NOMO-1 treated with DMSO at 0.1 percent for 48 hours (cell line): ENCODE measurements around the gene ZBTB12.
A peak's percentile ranks its signal among the peaks of the same experiment; 100 is the strongest.

ENCODE experiments used
- DNase-seq: peaks from one replicate; lab custom pipeline; 2025; ENCODE audit not compliant: unreplicated experiment; lab: John Stamatoyannopoulos, UW

ZBTB12 gene

DNA sequence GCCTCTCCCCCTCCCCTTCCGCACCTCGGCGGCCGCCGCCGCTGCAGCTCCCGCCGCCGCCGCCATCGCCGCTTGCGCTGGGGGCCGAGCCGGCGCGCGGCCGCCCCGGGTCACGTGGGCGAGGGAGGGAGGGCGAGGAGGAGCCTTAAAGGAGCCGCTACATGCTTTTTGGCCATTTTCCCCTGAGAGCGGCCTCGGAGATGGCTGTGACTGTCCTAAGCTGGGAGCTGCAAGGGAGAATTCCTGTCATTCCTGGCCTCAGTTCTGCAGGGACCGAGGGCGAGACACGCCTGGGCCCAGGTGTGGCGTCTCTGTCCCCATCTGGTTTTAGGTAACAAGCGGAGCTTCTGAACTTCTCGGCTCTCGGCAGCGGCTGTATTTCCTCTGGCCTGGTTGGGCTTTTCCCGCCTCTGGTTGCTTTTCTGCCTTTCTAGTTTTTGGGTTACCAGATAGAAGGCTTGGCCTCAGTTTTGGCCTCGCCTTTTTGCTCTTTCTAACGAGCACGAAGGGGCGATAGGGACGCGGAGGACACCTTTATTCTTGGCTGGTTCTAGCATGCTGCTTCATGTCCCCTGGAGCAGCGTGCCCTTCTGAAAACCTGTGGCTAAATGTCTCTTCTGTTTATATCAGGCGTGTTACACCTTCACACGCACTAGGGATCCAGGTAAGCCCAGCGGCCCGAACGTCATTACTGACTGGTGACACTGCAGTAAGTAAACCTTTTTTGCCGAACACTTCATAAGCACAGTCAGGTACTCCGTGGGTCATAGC is 4.1 kb downstream of the ZBTB12 start, which contains the start of gene EHMT2:
TSS of gene EHMT2 (minus strand) at position 87 of the 771 bp plus-strand sequence. CDS start at position 66, 21 bp downstream.
- peak; percentile 82 for DNase-seq

DNA sequence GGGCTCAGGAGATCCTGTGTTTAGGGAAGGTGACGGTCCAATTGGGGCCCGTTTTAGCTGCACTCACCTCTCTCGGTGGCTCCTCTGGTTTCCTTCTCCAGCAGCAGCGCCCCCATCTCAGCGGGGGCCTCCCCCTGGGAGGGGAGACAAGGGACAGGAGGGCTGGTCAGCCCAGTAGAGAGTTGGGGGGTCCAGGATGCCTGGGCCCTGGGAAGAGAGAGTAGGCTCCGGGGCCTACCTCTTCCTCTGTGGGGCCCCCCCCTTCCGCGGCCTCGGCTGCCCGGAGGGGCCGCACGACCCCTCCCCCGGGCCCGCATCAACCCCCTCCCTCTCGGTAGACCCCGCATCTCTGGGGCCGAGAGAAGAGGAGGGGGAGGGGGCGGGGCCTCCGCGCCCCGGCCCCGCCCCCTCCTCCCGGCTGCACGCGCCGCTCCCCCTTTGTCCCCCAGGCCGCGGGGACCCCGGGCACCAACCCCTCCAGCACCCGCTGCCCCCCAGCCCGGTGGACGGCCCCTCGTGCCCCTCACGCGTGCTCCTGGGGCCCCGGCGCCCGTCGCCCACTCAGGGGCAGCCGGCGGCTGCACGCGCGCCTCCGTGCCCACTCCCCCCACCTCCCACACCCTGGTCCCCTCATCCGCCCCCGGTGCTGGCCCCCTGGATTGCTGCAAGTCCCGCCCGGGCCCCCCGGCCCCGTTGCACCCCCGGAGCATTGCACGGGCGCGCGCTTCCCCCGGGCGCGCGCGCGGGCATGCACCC is 4.9 kb downstream of the ZBTB12 start:
- no peak for DNase-seq

DNA sequence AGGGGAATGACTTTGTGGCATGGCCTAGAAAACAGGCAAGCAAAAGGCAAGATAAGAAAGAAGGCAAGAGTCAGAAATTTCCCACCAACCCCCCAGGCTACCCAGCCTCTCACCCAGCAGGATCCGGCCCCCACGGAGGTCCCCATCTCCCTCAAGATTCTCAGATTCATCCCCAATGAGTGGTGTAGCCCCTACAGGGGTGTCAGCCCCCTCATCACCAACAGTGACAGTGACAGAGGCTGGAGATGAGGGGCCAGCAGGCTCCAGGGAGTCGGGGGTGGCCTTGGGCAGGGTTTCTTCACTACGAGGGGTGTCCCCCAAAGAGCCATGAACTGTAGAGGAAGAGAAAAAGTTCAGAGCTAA is 5.4 kb downstream of the ZBTB12 start:
- no peak for DNase-seq

DNA sequence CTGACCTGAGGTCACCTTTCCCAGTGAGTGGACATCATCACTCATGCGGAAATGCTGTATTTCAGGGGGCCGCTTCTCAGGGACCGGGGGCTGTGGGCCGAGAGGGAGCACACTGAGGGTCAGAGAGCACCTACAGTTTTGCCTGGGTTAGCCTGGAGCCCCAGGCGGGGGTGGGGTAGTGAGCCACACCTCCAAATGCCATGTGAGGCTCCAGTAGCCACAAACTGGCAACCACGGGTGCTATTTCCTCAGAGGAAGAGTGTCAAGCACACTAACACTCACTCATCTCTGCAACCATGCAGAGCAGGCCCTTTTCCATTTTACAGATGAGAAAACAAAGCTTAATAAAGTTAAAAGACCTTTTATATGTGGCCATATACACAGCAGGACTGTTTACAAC is 9.1 kb downstream of the ZBTB12 start:
- DNase-seq: no peak

DNA sequence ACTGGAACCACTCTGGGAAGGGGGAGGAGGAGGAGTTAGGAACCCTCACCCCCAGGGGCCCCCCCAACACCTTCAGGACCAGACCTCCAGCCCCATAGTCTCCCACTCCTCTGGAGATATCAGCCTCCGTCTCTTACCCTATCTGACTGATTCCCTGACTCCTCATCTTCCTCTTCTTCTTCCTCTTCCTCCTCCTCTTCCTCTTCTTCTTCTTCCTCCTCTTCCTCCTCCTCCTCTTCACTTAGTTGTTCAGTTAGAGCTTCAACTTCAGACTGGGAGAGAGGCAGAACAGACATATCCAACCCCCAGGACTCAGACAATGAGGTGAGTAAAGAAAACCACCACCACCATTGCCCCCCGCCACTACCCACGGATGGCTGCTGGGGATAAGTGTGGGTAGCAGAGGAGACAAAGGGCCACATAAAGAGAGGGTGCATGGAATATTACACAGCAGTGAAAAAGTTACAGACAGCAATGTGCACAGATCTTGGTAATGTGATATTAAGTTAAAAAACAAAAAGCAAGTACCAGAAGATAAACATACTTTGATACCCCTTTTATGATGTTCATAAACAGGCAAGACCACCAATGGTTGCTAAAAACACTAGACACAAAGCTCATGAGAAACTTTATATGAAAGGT is 12.4 kb downstream of the ZBTB12 start:
- no peak for DNase-seq

DNA sequence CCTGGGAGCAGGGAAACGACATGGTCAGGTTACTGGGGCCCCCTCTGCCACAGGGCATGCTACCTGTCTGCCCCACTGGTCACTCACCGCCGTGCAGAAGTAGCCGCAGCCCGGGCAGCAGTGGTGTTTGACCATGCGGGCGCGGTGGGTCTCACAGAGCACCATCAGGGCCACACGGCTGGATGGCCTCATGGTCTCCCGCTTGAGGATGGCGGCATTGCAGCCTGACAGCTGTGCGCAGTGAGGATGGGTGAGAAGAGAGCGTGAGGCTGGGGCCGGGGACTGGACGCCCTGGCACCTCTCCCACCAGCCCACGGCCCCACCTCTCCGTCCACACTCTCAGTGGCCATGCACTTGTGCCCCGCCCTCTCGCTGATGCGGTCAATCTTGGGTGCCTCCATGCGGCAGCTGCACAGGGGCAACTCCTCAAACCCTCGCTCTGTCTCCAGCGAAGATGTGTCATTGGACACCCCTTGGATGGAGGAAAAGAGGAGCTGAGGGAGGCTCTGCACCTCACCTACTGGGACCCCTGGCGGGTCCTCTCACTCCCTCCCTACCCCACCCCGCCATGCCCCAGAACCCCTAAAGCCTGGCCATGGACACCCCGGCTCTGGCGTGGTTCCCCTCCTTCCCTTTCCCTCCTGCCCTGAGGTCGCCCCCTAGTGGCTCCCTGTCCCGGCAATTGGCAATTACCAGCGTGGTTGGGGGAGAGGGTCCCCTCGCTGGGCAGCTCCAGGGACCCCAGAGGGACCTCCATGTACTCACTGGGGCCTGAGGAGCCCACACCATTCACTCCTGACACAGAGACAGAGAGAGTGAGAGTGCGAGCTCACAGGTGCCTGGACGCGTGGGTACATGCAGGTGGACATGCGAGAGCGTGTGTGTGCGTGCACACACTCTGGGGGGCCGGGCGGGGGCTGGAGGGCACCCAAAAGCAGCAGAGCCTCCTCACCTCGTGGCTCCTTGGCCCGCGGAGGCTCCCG is 13.3 kb downstream of the ZBTB12 start:
- no peak for DNase-seq

DNA sequence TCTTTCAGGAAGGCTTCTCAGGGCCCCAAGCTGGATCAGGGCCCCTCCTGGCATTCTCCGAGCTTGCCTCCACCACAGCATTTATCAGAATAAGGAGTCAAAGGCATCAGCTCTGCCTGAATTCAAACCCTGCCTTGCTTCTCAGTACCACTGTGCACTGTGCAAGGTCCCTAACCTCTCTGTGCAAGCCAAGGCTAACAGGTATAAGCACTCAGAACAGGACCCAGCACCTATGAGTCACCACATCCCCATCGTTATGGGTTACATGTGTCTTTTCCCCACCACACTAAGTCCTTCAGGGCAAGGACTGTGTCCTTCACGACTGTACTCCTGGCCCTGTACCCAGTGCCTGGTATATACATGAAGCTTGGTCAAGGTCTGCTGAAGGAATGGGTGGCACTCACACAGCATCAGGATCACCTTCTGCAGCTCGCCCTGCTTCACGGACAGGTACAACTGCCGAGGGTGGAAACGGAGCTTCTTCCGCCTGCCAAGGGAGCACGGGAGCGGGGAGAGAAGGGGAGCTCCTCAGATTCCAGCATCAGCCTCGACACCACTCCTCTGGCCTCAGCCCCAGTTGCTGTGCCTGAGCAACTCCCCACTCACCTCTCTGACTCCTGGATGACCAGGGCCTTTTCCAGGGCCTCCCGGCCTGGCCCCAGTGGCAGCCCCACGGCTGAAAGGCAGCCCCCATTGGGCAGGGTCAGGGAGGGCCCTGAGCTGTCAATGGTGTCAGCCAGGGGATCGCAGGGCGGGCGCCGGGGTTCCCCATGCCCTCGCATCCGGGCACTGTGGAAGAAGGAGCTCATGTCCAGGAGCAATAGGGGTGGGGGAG is 14.5 kb downstream of the ZBTB12 start:
- no peak for DNase-seq

DNA sequence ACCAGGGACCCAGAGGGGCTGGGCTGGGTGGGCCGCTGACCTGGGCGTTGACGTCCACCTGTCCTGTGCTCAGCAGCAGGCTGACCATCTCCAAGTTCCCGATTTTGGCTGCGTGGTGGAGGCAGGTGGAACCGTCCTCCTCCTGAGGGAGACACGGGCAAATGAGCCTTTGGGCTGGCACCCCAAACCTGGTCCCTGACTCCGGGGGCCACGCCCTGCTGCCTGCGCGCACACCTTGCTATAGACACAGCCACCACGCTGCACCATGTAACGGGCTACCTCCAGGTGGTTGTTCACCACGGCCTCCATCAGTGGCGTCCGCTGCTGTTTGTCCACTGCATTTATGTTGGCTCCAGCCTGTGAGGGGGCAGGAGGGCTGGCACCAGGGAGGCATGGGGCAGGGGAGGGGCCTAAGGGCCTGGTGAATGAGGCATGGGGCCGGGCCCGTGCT is 15.3 kb downstream of the ZBTB12 start:
- DNase-seq: no peak

DNA sequence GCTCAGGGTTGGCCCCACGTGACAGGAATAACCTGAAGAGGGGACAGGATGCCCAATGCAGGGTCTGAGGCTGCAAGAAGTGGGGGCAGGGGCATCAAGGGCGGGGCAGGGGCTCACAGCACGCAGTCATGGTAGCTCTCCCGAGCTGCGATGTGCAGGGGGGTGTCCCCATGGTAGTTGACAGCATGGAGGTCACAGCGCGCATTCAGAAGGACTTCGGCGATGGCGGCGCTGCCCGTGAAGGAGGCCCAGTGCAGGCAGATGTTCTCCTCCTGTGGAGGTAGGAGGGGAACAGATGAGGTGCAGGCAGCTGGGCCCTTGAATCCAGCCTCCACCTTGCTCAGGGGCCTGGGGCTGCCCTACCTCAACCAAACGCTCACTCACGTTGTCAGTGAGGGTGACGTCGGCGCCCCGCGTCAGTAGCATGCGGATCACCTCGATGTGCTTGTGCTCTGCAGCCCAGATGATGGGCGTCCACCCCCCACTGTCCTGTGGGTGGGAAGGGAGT is 17.3 kb downstream of the ZBTB12 start:
- DNase-seq: no peak

DNA sequence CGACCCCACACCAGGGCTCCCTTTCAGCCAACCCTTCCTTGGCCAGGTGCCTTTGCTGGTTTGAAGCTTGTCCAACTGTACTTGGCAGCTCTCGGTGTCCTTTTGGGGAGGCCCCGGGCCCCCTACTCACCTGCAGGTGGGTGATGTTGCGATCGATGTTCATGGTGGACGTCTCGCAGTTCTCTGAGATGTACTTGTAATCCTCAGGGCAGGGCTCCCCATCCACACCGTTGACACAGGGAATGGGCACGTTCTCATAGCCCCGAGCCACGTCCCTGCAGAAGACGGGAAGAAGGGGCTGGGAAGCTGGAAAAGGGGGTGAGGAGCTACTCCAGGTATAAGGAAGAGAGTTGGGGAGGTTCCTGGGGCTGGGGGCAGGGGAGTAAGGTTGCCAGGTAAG is 18.2 kb downstream of the ZBTB12 start:
- no peak for DNase-seq

DNA sequence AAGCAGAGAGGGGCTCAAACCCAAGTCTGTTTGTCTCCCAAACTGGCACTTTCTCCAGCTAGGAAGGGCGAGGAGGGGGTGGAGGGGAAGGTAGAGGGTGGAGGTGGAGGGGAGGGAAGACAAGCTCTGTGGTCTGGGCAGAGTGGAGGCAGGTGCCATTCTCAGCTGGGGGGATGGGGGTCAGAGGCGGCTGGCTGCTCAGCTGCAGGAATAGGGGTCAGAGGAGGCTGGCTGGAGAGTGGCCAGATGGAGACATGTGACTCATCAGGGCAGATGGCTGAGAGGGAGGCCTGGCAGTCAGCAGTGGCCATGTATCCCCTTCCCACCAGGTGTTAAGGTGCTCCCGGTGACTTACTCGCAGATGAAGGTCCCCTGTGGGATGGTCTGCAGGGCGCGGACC is 19.5 kb downstream of the ZBTB12 start:
- DNase-seq: no peak

DNA sequence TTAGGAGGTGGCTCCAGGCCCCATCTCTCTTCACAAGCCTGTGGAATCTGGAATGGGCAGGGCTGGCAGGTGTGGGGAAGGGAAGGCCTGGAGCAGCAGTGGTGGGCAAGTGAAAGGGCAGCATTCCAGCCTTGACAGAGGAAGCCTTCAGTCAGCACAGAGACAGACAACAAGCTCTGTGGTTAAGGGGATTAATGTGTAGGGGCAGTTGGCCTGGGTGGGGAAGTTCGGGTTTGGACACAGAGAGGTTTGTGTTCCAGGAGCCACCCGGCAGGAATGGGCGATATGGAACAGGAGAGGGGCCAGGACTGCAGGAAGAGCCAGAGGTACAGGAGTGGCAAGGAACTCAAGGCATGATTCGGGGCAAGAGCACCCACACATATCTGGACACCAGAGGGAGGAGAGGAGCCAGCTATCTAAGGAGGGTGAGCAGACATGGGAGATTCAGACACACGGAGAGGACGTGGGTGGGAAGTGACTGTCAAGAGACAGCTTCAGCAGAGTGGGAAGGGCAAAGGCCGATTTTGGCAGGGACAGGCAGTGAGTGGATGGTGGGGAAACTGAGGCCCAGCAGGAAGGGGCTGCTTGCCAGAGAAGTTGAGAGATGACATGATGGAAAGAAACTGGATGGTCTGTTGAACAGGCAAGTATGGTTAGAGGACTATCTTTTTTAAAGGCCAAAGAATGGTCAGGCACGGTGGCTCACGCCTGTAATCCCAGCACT is 20.6 kb downstream of the ZBTB12 start:
- no peak for DNase-seq

DNA sequence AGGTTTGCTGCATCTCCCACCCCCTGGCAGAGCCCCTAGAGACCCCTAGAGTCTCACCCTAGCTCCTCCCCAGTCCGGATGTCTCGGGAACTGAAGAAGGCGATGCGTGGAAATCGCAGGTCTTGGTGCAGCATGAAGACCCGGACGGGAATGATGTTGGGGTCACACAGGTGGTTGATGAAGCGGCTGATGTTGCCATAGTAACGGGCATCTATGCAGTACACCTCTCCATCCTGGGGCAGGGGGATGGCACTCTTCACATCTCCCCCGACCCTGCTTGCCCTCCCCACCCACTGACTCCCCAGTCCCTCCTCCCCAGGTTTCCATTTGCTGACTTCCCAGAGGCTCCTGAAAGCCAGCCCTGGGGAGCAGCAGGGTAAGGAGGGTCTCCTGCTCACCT is 21.3 kb downstream of the ZBTB12 start:
- DNase-seq: no peak

DNA sequence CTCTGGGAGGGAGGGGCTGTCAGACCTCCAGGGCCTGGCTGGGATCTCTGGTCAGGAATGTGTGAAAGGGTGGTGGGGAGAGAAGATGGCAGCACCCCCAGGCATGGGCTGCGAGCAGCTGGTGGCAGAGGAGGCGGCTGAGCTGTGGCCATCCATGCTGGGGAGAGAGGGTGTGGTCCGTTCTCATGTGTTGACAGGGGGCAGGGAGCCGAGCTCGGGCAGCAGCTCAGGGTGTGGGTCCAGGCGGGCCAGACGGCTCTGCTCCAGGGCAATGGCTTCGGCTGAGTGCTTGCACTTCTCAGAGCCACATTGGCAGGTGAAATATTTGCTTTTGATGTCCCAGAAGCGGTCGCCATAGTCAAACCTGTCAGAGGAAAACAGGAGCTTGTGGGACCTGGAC is 22.0 kb downstream of the ZBTB12 start:
- DNase-seq: no peak

DNA sequence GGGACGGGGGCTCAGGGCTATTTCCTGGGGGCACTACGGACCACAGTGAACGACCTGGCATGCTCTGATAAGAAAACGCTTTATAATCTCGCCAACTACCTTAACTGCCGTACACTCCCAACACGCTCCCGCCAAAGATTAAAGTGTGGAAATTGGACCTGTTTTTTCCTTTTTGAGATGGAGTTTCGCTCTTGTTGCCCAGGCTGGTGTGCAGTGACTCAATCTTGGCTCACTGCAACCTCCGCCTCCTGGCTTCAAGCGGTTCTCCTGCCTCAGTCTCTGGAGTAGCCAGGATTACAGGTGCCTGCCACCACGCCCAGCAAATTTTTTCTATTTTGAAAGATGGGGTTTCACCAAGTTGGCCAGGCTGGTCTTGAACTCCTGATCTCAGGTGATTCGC is 22.7 kb downstream of the ZBTB12 start:
- DNase-seq: no peak

DNA sequence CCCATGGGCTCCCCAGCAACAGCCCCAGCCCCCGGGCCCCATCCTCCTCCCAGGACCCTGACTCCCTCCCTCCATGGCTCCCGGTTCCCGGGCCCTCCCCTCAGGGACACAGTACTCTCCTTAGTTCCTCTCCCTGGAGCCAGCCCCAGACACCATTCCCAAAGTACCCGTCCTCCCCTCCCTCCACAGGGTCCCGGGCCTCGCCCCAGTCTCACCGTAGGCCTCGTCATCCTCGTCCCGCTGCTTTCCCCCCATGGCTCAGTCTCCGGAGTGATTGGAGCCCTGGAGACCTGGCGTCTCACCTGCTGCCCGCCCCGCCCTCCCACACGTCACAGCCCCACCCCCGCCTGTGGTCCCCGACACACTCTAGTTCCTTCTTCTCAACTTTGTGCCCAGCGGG is 23.2 kb downstream of the ZBTB12 start, which contains the start of gene SLC44A4:
TSS of gene SLC44A4 (minus strand) at position 272 of the 400 bp plus-strand sequence. CDS start at position 255, 17 bp downstream.
- DNase-seq: no peak

DNA sequence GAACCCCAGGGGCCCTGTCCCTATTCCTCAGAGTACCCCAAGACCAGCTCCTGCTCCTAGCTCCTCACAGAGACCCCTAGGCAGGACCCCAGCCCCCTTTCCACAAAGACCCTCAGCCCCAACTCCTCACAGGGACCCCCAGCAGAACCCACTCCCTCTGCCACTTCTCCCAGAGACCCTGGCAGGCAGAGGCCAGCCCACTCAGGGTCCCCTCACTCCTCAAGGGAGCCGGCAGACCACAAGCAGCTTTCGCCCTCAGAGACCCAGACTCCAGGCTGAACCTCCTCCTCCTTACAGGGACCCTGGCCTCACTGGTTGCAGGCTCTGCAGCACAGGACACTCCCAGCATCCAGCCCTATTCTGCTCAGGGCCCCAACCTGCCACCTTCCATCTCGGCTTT is 23.7 kb downstream of the ZBTB12 start:
- no peak for DNase-seq

DNA sequence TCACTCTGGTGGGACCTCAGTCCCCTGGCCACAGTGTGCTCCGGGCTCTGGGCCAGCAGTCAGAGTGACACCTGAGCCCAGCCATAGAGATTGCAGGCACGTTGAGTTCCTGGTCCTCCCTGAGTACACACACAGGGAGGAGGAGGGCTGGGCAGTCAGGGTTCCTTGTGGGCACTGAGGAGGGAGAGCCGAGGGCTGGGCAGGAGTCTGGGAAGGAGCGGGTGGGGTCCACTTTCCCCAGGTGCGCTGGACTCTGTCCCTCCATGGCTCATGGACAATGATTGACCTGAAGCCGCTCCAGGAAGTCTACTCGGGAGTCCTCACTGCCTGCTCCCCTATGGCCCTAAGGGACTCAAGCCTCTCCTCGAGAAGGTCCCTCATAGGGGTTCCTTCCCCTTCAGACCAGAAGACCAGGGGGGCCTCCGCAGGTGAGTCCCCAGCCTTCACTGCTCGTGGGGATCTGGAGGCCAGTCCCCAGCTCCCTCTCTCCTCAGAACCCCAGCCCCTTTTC is 24.2 kb downstream of the ZBTB12 start:
- DNase-seq: no peak
